Measurements from ENCODE around the gene GPR157.

Gene GPR157

GRCh38 chr1:9167638-9168037 lies 38.7 kb upstream of the GPR157 start:
- Histone ChIP-seq H3K9me3 (ENCODE audit: insufficient read depth, low read depth, low read length) (peaks cover 4% of the 10 kb centered on the region), H3K36me3 (ENCODE audit: control insufficient read depth in 1 of 2, insufficient read depth in 2 of 2, low read length in 2 of 2) (peaks cover 0 to 7% of the 10 kb centered on the region in 2 experiments), H3K9ac (ENCODE audit: low read length) (no peak overlapping the region), H2AK5ac (ENCODE audit: low read length) (no peak overlapping the region), H4K91ac (ENCODE audit: low read depth, low read length) (no peak overlapping the region), H3K79me2 (ENCODE audit: control insufficient read depth, insufficient read depth, low read length, poor library complexity) (peaks cover 2% of the 10 kb centered on the region), H3K14ac (ENCODE audit: low read length) (no peak overlapping the region), H3K27me3 (ENCODE audit: insufficient read depth, low read length) (no peaks in the 10 kb centered on the region), H2AFZ (ENCODE audit: insufficient read depth, low read length, poor library complexity) (no peak overlapping the region), H3K27ac (ENCODE audit: low read depth, low read length) (no peak overlapping the region), H2BK12ac (ENCODE audit: low read length) (no peak overlapping the region), H3K4ac (ENCODE audit: low read depth, low read length) (no peak overlapping the region), H3K4me3 (ENCODE audit: low read depth, low read length) (no peak overlapping the region), H4K12ac (ENCODE audit: low read depth, low read length) (no peak overlapping the region), H3K18ac (ENCODE audit: low read length) (no peak overlapping the region), H2BK120ac (ENCODE audit: insufficient read depth, low read length, poor library complexity) (no peak overlapping the region), H3K23ac (ENCODE audit: low read length) (no peak overlapping the region), H3K4me1 (ENCODE audit: control insufficient read depth in 1 of 2, insufficient read depth in 2 of 2, low read length in 2 of 2) (peaks cover 5 to 6% of the 10 kb centered on the region in 2 experiments), H3K79me1 (ENCODE audit: low read length) (no peaks in the 10 kb centered on the region), H4K8ac (ENCODE audit: low read depth, low read length) (no peak overlapping the region), H2BK5ac (ENCODE audit: low read depth, low read length, poor library complexity) (no peak overlapping the region), H3K4me2 (ENCODE audit: low read length) (no peak overlapping the region)
- WGBS (ENCODE audit: extremely low coverage, insufficient coverage, insufficient read length) = no CpG with 5 or more reads among the region's 2 CpGs
- no peak for DNase-seq

DNA sequence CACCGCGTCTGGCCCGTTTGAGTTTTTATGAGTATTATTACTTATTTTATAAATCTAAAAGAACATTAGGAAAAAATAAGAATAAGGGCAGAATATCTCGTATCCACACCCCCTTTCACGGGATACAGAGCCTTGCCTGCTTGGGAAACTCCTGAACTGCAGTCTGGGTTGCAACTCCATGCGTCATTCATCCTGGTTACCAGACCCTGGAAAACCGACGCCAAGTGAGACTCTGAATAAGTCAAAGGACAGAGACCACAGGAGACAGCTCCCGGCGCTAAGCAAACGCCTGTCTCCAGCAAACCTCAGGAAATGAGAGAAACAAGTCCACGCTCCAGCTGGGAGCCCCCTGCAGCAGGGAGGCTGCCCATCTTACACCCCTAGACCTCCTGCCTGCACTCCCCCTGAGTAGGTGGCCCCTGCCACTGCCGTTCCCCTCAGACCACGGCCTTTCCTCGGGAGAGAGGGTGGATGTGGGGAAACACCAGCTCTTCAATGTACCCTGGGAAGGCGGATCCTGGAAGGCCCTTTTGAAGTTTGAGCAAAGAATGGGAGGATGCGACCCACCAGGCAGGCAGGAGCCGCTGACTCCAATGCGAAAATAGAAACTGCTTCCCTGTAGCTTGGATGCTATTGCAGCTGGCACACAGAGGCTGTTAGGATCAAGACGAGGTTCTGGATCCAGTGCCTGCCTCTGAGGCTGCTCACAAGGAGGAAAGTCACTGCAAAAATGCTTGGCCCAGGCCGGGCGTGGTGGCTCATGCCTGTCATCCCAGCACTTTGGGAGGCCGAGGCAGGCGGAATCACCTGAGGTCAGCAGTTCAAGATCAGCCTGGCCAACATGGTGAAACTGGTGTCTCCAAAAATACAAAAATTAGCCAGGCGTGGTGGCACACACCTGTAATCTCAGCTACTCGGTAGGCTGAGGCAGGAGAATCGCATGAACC lies 37.7 kb upstream of the GPR157 start:
- WGBS (ENCODE audit: extremely low coverage, insufficient coverage, insufficient read length) = no CpG with 5 or more reads among the region's 27 CpGs
- H4K8ac ChIP-seq (ENCODE audit: low read depth, low read length) = no peak overlapping the region
- no peak overlapping the region for H2BK120ac ChIP-seq (ENCODE audit: insufficient read depth, low read length, poor library complexity)
- H3K79me2 ChIP-seq (ENCODE audit: control insufficient read depth, insufficient read depth, low read length, poor library complexity) = peaks cover 4% of the 10 kb centered on the region
- no peaks in the 10 kb centered on the region for H3K27me3 ChIP-seq (ENCODE audit: insufficient read depth, low read length)
- H2BK5ac ChIP-seq (ENCODE audit: low read depth, low read length, poor library complexity) = no peak overlapping the region
- H3K9me3 ChIP-seq (ENCODE audit: insufficient read depth, low read depth, low read length) = peaks cover 4% of the 10 kb centered on the region
- H3K18ac ChIP-seq (ENCODE audit: low read length) = no peak overlapping the region
- H3K4ac ChIP-seq (ENCODE audit: low read depth, low read length) = peak overlapping the region; percentile 0
- no peak overlapping the region for H4K91ac ChIP-seq (ENCODE audit: low read depth, low read length)
- H3K36me3 ChIP-seq (ENCODE audit: control insufficient read depth in 1 of 2, insufficient read depth in 2 of 2, low read length in 2 of 2) = peaks cover 0 to 7% of the 10 kb centered on the region in 2 experiments
- H3K4me3 ChIP-seq (ENCODE audit: low read depth, low read length) = no peak overlapping the region
- H3K4me2 ChIP-seq (ENCODE audit: low read length) = no peak overlapping the region
- no peak overlapping the region for H3K23ac ChIP-seq (ENCODE audit: low read length)
- no peak overlapping the region for H2AK5ac ChIP-seq (ENCODE audit: low read length)
- peaks cover 12 to 14% of the 10 kb centered on the region in 2 experiments for H3K4me1 ChIP-seq (ENCODE audit: control insufficient read depth in 1 of 2, insufficient read depth in 2 of 2, low read length in 2 of 2)
- no peaks in the 10 kb centered on the region for H3K79me1 ChIP-seq (ENCODE audit: low read length)
- H3K14ac ChIP-seq (ENCODE audit: low read length) = no peak overlapping the region
- DNase-seq = no peak
- H4K12ac ChIP-seq (ENCODE audit: low read depth, low read length) = no peak overlapping the region
- no peak overlapping the region for H2AFZ ChIP-seq (ENCODE audit: insufficient read depth, low read length, poor library complexity)
- H3K9ac ChIP-seq (ENCODE audit: low read length) = no peak overlapping the region
- no peak overlapping the region for H2BK12ac ChIP-seq (ENCODE audit: low read length)
- H3K27ac ChIP-seq (ENCODE audit: low read depth, low read length) = no peak overlapping the region

GRCh38 chr1:9165396-9165795 lies 36.5 kb upstream of the GPR157 start:
- H3K23ac ChIP-seq (ENCODE audit: low read length) = no peak overlapping the region
- H3K4me3 ChIP-seq (ENCODE audit: low read depth, low read length) = no peak overlapping the region
- no peak overlapping the region for H2AFZ ChIP-seq (ENCODE audit: insufficient read depth, low read length, poor library complexity)
- H3K4me1 ChIP-seq (ENCODE audit: control insufficient read depth in 1 of 2, insufficient read depth in 2 of 2, low read length in 2 of 2) = peaks cover 12 to 14% of the 10 kb centered on the region in 2 experiments
- no peak overlapping the region for H2BK120ac ChIP-seq (ENCODE audit: insufficient read depth, low read length, poor library complexity)
- H3K27ac ChIP-seq (ENCODE audit: low read depth, low read length) = no peak overlapping the region
- H3K4me2 ChIP-seq (ENCODE audit: low read length) = no peak overlapping the region
- no peak overlapping the region for H3K18ac ChIP-seq (ENCODE audit: low read length)
- no peak overlapping the region for H3K4ac ChIP-seq (ENCODE audit: low read depth, low read length)
- no peak for DNase-seq
- no peak overlapping the region for H3K9ac ChIP-seq (ENCODE audit: low read length)
- no CpG with 5 or more reads among the region's 7 CpGs for WGBS (ENCODE audit: extremely low coverage, insufficient coverage, insufficient read length)
- peaks cover 4% of the 10 kb centered on the region for H3K79me2 ChIP-seq (ENCODE audit: control insufficient read depth, insufficient read depth, low read length, poor library complexity)
- H2BK12ac ChIP-seq (ENCODE audit: low read length) = no peak overlapping the region
- H4K8ac ChIP-seq (ENCODE audit: low read depth, low read length) = no peak overlapping the region
- H3K9me3 ChIP-seq (ENCODE audit: insufficient read depth, low read depth, low read length) = peaks cover 4% of the 10 kb centered on the region
- H4K91ac ChIP-seq (ENCODE audit: low read depth, low read length) = no peak overlapping the region
- H3K27me3 ChIP-seq (ENCODE audit: insufficient read depth, low read length) = no peaks in the 10 kb centered on the region
- no peak overlapping the region for H3K14ac ChIP-seq (ENCODE audit: low read length)
- H2AK5ac ChIP-seq (ENCODE audit: low read length) = no peak overlapping the region
- peaks cover 0 to 3% of the 10 kb centered on the region in 2 experiments for H3K36me3 ChIP-seq (ENCODE audit: control insufficient read depth in 1 of 2, insufficient read depth in 2 of 2, low read length in 2 of 2)
- H4K12ac ChIP-seq (ENCODE audit: low read depth, low read length) = no peak overlapping the region
- H2BK5ac ChIP-seq (ENCODE audit: low read depth, low read length, poor library complexity) = no peak overlapping the region
- no peaks in the 10 kb centered on the region for H3K79me1 ChIP-seq (ENCODE audit: low read length)

DNA sequence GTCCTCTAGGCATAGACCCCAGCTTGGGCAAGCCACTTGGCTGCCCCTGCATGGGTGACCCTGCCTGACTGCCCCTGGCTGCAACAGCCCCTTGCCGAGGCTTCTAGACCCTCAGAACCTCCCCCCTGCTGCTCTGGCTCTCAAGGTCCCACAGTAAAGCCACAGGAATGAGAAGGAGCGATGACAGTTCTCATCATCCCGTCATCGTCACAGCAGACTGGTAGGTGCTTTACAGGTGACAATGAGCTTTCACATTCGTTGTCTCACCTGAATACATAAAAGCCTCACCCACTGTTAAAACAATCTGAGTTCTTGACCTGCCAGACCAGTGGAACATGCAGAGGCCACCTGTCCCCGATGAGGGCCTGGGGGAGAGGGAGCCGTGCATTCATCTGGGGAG lies 36.0 kb upstream of the GPR157 start:
- Histone ChIP-seq H3K4me1 (ENCODE audit: control insufficient read depth in 1 of 2, insufficient read depth in 2 of 2, low read length in 2 of 2) (peaks cover 12 to 14% of the 10 kb centered on the region in 2 experiments), H3K18ac (ENCODE audit: low read length) (peak overlapping the region; percentile 3), H2BK5ac (ENCODE audit: low read depth, low read length, poor library complexity) (no peak overlapping the region), H3K79me1 (ENCODE audit: low read length) (no peaks in the 10 kb centered on the region), H3K36me3 (ENCODE audit: control insufficient read depth in 1 of 2, insufficient read depth in 2 of 2, low read length in 2 of 2) (peaks cover 1 to 2% of the 10 kb centered on the region in 2 experiments), H2AK5ac (ENCODE audit: low read length) (no peak overlapping the region), H3K9ac (ENCODE audit: low read length) (no peak overlapping the region), H3K4me3 (ENCODE audit: low read depth, low read length) (no peak overlapping the region), H3K79me2 (ENCODE audit: control insufficient read depth, insufficient read depth, low read length, poor library complexity) (peaks cover 6% of the 10 kb centered on the region), H3K4me2 (ENCODE audit: low read length) (no peak overlapping the region), H4K12ac (ENCODE audit: low read depth, low read length) (no peak overlapping the region), H3K23ac (ENCODE audit: low read length) (no peak overlapping the region), H2BK120ac (ENCODE audit: insufficient read depth, low read length, poor library complexity) (no peak overlapping the region), H3K14ac (ENCODE audit: low read length) (no peak overlapping the region), H4K91ac (ENCODE audit: low read depth, low read length) (no peak overlapping the region), H2BK12ac (ENCODE audit: low read length) (no peak overlapping the region), H4K8ac (ENCODE audit: low read depth, low read length) (no peak overlapping the region), H3K4ac (ENCODE audit: low read depth, low read length) (no peak overlapping the region), H3K27me3 (ENCODE audit: insufficient read depth, low read length) (no peaks in the 10 kb centered on the region), H2AFZ (ENCODE audit: insufficient read depth, low read length, poor library complexity) (no peak overlapping the region), H3K27ac (ENCODE audit: low read depth, low read length) (no peak overlapping the region), H3K9me3 (ENCODE audit: insufficient read depth, low read depth, low read length) (peaks cover 4% of the 10 kb centered on the region)
- WGBS (ENCODE audit: extremely low coverage, insufficient coverage, insufficient read length) = no CpG with 5 or more reads among the region's 7 CpGs
- DNase-seq = no peak
